HCT116 (cell line): Measurements from ENCODE around the gene BLTP3A. TPM values are rescaled to one million over a fixed set of nuclear protein-coding genes. Genes with fewer than 3 reads are reported as not detected.
"Not testable (repeated sequence)": the region's sequence is repeated elsewhere in the genome, so short reads cannot be mapped to it uniquely, and the experiment has no call there.

ENCODE experiments used
- ATAC-seq: fragments of 200-7000 bp; cut with Tn5 transposase; 2 replicates; pipeline ENCODE4 v1.9.1; 2020; ENCODE audit warnings: mild to moderate bottlenecking, moderate library complexity
- BruUV-seq: library from RNA; stranded (reverse); fragments of 400-500 nt; replicated peaks from 2 replicates; lab custom pipeline; 2021; lab: Mats Ljungman, UMichigan
- CTCF ChIA-PET: fragments of 300-600 bp; sonication (Branson Sonifier 250); formaldehyde crosslinking; loops from one replicate; lab custom pipeline; 2021; ENCODE audit warnings: antibody characterized with exemption; lab: Charles Lee
- POLR2A ChIA-PET: fragments of 300-600, 350-600 bp; sonication (Branson Sonifier 250); formaldehyde crosslinking; loops from one replicate; lab custom pipeline; 2021; ENCODE audit warnings: antibody characterized with exemption; lab: Charles Lee
- RAD21 ChIA-PET, 2 experiments: fragments of 300-600 bp; sonication (Branson Sonifier 250); formaldehyde crosslinking; loops; one replicate each; lab custom pipeline; 2023; ENCODE audit warnings: low total read pairs in 2 of 2; ENCODE audit not compliant: uncharacterized antibody in 2 of 2, unreplicated experiment in 2 of 2, low non-redundant PET in 1 of 2; lab: Charles Lee
- DNase-seq: peaks from one replicate; pipeline ENCODE4 v3.0.0-alpha.2; 2010; ENCODE audit warnings: low read depth, low spot score
- H2AFZ ChIP-seq: fragments of 200-600 bp; shearing (Covaris generic), sonication (generic); 2 replicates; pipeline ENCODE4 v1.6.1; 2017; ENCODE audit warnings: low read depth, mixed run types, mixed read lengths, antibody characterized with exemption, low read length; ENCODE audit not compliant: poor library complexity, severe bottlenecking
- H3K27ac ChIP-seq: 2 replicates; pipeline ENCODE4 v1.5.1; 2012; ENCODE audit warnings: low read depth, low read length
- H3K27me3 ChIP-seq: fragments of 200-600 bp; sonication (generic); 2 replicates; pipeline ENCODE4 v1.6.1; 2016; ENCODE audit warnings: mixed run types, low read length, mixed read lengths; ENCODE audit not compliant: insufficient read depth
- H3K36me3 ChIP-seq, 2 experiments: fragments of 200-500 bp in 1 of 2; fragments of 200-600 bp in 1 of 2; sonication (Bioruptor generic) in 1 of 2; sonication (generic) in 1 of 2; 2 replicates each; pipeline versions ENCODE4 v1.5.1 to v1.6.1; 2014 to 2016; ENCODE audit warnings: low read length in 2 of 2, inconsistent platforms in 1 of 2, mixed read lengths in 1 of 2, mixed run types in 1 of 2; ENCODE audit not compliant: insufficient read depth in 2 of 2, control insufficient read depth in 1 of 2
- H3K4me1 ChIP-seq, 2 experiments: fragments of 200-600 bp in 1 of 2; sonication (generic) in 1 of 2; 2 replicates each; pipeline versions ENCODE4 v1.5.1 to v1.6.1; 2012 to 2017; ENCODE audit warnings: low read length in 2 of 2, inconsistent platforms in 1 of 2, mild to moderate bottlenecking in 1 of 2, mixed read lengths in 1 of 2, mixed run types in 1 of 2, moderate library complexity in 1 of 2; ENCODE audit not compliant: insufficient read depth in 2 of 2, control insufficient read depth in 1 of 2
- H3K4me2 ChIP-seq: fragments of 200-600 bp; sonication (generic); 2 replicates; pipeline ENCODE4 v1.6.1; 2017; ENCODE audit warnings: mixed run types, low read length, mixed read lengths
- H3K4me3 ChIP-seq, 2 experiments: fragments of 200-600 bp in 1 of 2; sonication (generic) in 1 of 2; replicated peaks in 1 of 2; 2 replicates each; pipeline ENCODE4 v1.5.1; 2011 to 2016; ENCODE audit warnings: low read length in 2 of 2, control low read depth in 1 of 2, low read depth in 1 of 2, mild to moderate bottlenecking in 1 of 2, mixed read lengths in 1 of 2, mixed run types in 1 of 2
- H3K79me2 ChIP-seq: fragments of 200-600 bp; sonication (generic); 2 replicates; pipeline ENCODE4 v1.6.1; 2017; ENCODE audit warnings: mild to moderate bottlenecking, mixed run types, low read length, moderate library complexity, mixed read lengths; ENCODE audit not compliant: insufficient read depth
- H3K9ac ChIP-seq: fragments of 200-600 bp; sonication (generic); 2 replicates; pipeline ENCODE4 v1.6.1; 2016; ENCODE audit warnings: low read length, mixed read lengths
- H3K9me2 ChIP-seq: fragments of 200-600 bp; sonication (generic), shearing (Covaris generic); 2 replicates; pipeline ENCODE4 v1.6.1; 2017; ENCODE audit warnings: mixed run types, mild to moderate bottlenecking, moderate library complexity; ENCODE audit not compliant: insufficient read depth
- H3K9me3 ChIP-seq, 2 experiments: fragments of 200-500 bp in 1 of 2; fragments of 200-600 bp in 1 of 2; sonication (Bioruptor generic) in 1 of 2; sonication (generic) in 1 of 2; 2 replicates each; pipeline ENCODE4 v1.6.1; 2014 to 2017; ENCODE audit warnings: low read length in 2 of 2, mixed read lengths in 2 of 2, inconsistent platforms in 1 of 2, low read depth in 1 of 2, mild to moderate bottlenecking in 1 of 2, mixed run types in 1 of 2, moderate library complexity in 1 of 2; ENCODE audit not compliant: control insufficient read depth in 1 of 2, insufficient read depth in 1 of 2
- H4K20me1 ChIP-seq: fragments of 200-600 bp; sonication (generic), shearing (Covaris generic); 2 replicates; pipeline ENCODE4 v1.6.1; 2017; ENCODE audit warnings: mixed run types, mild to moderate bottlenecking, moderate library complexity; ENCODE audit not compliant: insufficient read depth
- CBX3 ChIP-seq: IDR thresholded peaks from 2 replicates; pipeline ENCODE4 v1.6.1; 2012; ENCODE audit warnings: low read depth
- POLR2AphosphoS5 ChIP-seq: IDR thresholded peaks from 2 replicates; pipeline ENCODE4 v1.6.1; 2011; ENCODE audit warnings: mild to moderate bottlenecking, low read depth, low read length, moderate library complexity
- RAD21 ChIP-seq: IDR thresholded peaks from 2 replicates; pipeline ENCODE4 v1.6.1; 2012; ENCODE audit warnings: low read depth, mild to moderate bottlenecking
- intact Hi-C: fragments of 100-400 bp; cut with micrococcal nuclease; formaldehyde crosslinking; loops from 2 replicates; pipeline ENCODE4 v1.10.0; 2022
- total RNA-seq: library from RNA; stranded (reverse); gene quantifications from one replicate; pipeline ENCODE4 v1.2.1, GENCODE V29; 2021; ENCODE audit not compliant: unreplicated experiment
- TF ChIP-seq, protein P1 (sequence below), 3 experiments: fragments of 200-600 bp in 1 of 3; sonication (generic) in 1 of 3; IDR thresholded peaks in 2 of 3; conservative IDR thresholded peaks in 1 of 3; 2 replicates each; pipeline ENCODE4 v1.5.1; 2012 to 2017; ENCODE audit warnings: low read depth in 2 of 3, low read length in 2 of 3, antibody characterized with exemption in 1 of 3, borderline replicate concordance in 1 of 3, control low read depth in 1 of 3, mild to moderate bottlenecking in 1 of 3, mixed read lengths in 1 of 3, mixed run types in 1 of 3, moderate library complexity in 1 of 3; ENCODE audit not compliant: insufficient read depth in 1 of 3

BLTP3A gene
- total RNA-seq, 1 experiment from 2014 or later = 21.5 TPM

DNA sequence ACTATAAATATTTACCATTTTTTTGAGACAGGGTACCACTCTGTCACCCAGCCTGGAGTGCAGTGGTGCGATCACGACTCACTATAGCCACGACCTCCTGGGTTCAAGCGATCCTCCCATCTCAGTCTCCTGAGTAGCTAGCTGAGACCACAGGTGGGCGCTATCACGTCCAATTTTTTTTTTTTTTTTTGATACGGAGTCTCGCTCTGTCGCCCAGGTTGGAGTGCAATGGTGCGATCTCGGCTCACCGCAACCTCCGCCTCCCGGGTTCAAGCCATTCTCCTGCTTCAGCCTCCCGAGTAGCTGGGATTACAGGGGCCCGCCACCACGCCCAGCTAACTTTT lies 35.4 kb upstream of the BLTP3A start:
- H3K9me3 ChIP-seq, H2AFZ ChIP-seq, H3K9me2 ChIP-seq, H4K20me1 ChIP-seq, H3K27me3 ChIP-seq, BruUV-seq, H3K4me1 ChIP-seq, RAD21 ChIA-PET: not testable (repeated sequence)
- H3K27ac ChIP-seq = peak overlapping the region; percentile 87
- intact Hi-C loops = loop anchor here (2.0 to 10.0 kb wide), 3 partner anchors 60 to 132 kb away; partner anchors contain the start of genes ANKS1A, ILRUN and TAF11
- peak overlapping the region; percentile 92 for H3K9ac ChIP-seq
- POLR2A ChIA-PET = interaction anchor here (0.8 to 1.3 kb wide), 4 partner anchors 10 to 131 kb away, joined by 3 to 4 read pairs (median 4); partner anchors contain the start of genes BLTP3A and TAF11
- H3K79me2 ChIP-seq = peaks cover 43% of the 10 kb centered on the region
- peak overlapping the region; percentile 83 for H3K4me2 ChIP-seq
- DNase-seq = peak; percentile 62
- H3K4me3 ChIP-seq = peak overlapping the region; percentile 73 to 98
- peaks cover 6 to 12% of the 10 kb centered on the region in 2 experiments; a peak in 3 of 4 replicates for H3K36me3 ChIP-seq
- CTCF ChIA-PET = interaction anchor here (1.0 to 1.6 kb wide), 6 partner anchors 15 to 384 kb away, joined by 3 to 6 read pairs (median 4); partner anchors contain the start of gene BLTP3A
- ATAC-seq = peak; percentile 72
- TF ChIP-seq RAD21 (peak; percentile 50), POLR2AphosphoS5 (peak; percentile 43; the same call in 1 of the 2 replicates), CBX3 (peak; percentile 75; the same call in 1 of the 2 replicates)
- TF ChIP-seq, protein P1, sequence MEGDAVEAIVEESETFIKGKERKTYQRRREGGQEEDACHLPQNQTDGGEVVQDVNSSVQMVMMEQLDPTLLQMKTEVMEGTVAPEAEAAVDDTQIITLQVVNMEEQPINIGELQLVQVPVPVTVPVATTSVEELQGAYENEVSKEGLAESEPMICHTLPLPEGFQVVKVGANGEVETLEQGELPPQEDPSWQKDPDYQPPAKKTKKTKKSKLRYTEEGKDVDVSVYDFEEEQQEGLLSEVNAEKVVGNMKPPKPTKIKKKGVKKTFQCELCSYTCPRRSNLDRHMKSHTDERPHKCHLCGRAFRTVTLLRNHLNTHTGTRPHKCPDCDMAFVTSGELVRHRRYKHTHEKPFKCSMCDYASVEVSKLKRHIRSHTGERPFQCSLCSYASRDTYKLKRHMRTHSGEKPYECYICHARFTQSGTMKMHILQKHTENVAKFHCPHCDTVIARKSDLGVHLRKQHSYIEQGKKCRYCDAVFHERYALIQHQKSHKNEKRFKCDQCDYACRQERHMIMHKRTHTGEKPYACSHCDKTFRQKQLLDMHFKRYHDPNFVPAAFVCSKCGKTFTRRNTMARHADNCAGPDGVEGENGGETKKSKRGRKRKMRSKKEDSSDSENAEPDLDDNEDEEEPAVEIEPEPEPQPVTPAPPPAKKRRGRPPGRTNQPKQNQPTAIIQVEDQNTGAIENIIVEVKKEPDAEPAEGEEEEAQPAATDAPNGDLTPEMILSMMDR (IDR thresholded peaks at IDR 0.05 in 2 of 3, conservative IDR thresholded peaks at IDR 0.05 in 1 of 3; ENCODE audit: borderline replicate concordance in 1 of 3, insufficient read depth in 1 of 3, low read depth in 2 of 3, low read length in 2 of 3) = peak; percentile 55 to 61 (median 56); a peak in 5 of 6 replicates
